HCT116 (cell line): ENCODE results near the gene TMEM198. TPM values are rescaled to one million over a fixed set of nuclear protein-coding genes. Genes with fewer than 3 reads are reported as not detected.

Experiments
- ATAC-seq: fragments of 200-7000 bp; cut with Tn5 transposase; 2 replicates; pipeline ENCODE4 v1.9.1; 2020; ENCODE audit warnings: mild to moderate bottlenecking, moderate library complexity
- BruUV-seq: library from RNA; stranded (reverse); fragments of 400-500 nt; replicated peaks from 2 replicates; lab custom pipeline; 2021; lab: Mats Ljungman, UMichigan
- CTCF ChIA-PET: fragments of 300-600 bp; sonication (Branson Sonifier 250); formaldehyde crosslinking; loops from one replicate; lab custom pipeline; 2021; ENCODE audit warnings: antibody characterized with exemption; lab: Charles Lee
- POLR2A ChIA-PET: fragments of 300-600, 350-600 bp; sonication (Branson Sonifier 250); formaldehyde crosslinking; loops from one replicate; lab custom pipeline; 2021; ENCODE audit warnings: antibody characterized with exemption; lab: Charles Lee
- RAD21 ChIA-PET, 2 experiments: fragments of 300-600 bp; sonication (Branson Sonifier 250); formaldehyde crosslinking; loops; one replicate each; lab custom pipeline; 2023; ENCODE audit warnings: low total read pairs in 2 of 2; ENCODE audit not compliant: uncharacterized antibody in 2 of 2, unreplicated experiment in 2 of 2, low non-redundant PET in 1 of 2; lab: Charles Lee
- DNase-seq: peaks from one replicate; pipeline ENCODE4 v3.0.0-alpha.2; 2010; ENCODE audit warnings: low read depth, low spot score
- H2AFZ ChIP-seq: fragments of 200-600 bp; shearing (Covaris generic), sonication (generic); 2 replicates; pipeline ENCODE4 v1.6.1; 2017; ENCODE audit warnings: low read depth, mixed run types, mixed read lengths, antibody characterized with exemption, low read length; ENCODE audit not compliant: poor library complexity, severe bottlenecking
- H3K27ac ChIP-seq: 2 replicates; pipeline ENCODE4 v1.5.1; 2012; ENCODE audit warnings: low read depth, low read length
- H3K27me3 ChIP-seq: fragments of 200-600 bp; sonication (generic); 2 replicates; pipeline ENCODE4 v1.6.1; 2016; ENCODE audit warnings: mixed run types, low read length, mixed read lengths; ENCODE audit not compliant: insufficient read depth
- H3K36me3 ChIP-seq, 2 experiments: fragments of 200-500 bp in 1 of 2; fragments of 200-600 bp in 1 of 2; sonication (Bioruptor generic) in 1 of 2; sonication (generic) in 1 of 2; 2 replicates each; pipeline versions ENCODE4 v1.5.1 to v1.6.1; 2014 to 2016; ENCODE audit warnings: low read length in 2 of 2, inconsistent platforms in 1 of 2, mixed read lengths in 1 of 2, mixed run types in 1 of 2; ENCODE audit not compliant: insufficient read depth in 2 of 2, control insufficient read depth in 1 of 2
- H3K4me1 ChIP-seq, 2 experiments: fragments of 200-600 bp in 1 of 2; sonication (generic) in 1 of 2; 2 replicates each; pipeline versions ENCODE4 v1.5.1 to v1.6.1; 2012 to 2017; ENCODE audit warnings: low read length in 2 of 2, inconsistent platforms in 1 of 2, mild to moderate bottlenecking in 1 of 2, mixed read lengths in 1 of 2, mixed run types in 1 of 2, moderate library complexity in 1 of 2; ENCODE audit not compliant: insufficient read depth in 2 of 2, control insufficient read depth in 1 of 2
- H3K4me2 ChIP-seq: fragments of 200-600 bp; sonication (generic); 2 replicates; pipeline ENCODE4 v1.6.1; 2017; ENCODE audit warnings: mixed run types, low read length, mixed read lengths
- H3K4me3 ChIP-seq, 2 experiments: fragments of 200-600 bp in 1 of 2; sonication (generic) in 1 of 2; replicated peaks in 1 of 2; 2 replicates each; pipeline ENCODE4 v1.5.1; 2011 to 2016; ENCODE audit warnings: low read length in 2 of 2, control low read depth in 1 of 2, low read depth in 1 of 2, mild to moderate bottlenecking in 1 of 2, mixed read lengths in 1 of 2, mixed run types in 1 of 2
- H3K79me2 ChIP-seq: fragments of 200-600 bp; sonication (generic); 2 replicates; pipeline ENCODE4 v1.6.1; 2017; ENCODE audit warnings: mild to moderate bottlenecking, mixed run types, low read length, moderate library complexity, mixed read lengths; ENCODE audit not compliant: insufficient read depth
- H3K9ac ChIP-seq: fragments of 200-600 bp; sonication (generic); 2 replicates; pipeline ENCODE4 v1.6.1; 2016; ENCODE audit warnings: low read length, mixed read lengths
- H3K9me2 ChIP-seq: fragments of 200-600 bp; sonication (generic), shearing (Covaris generic); 2 replicates; pipeline ENCODE4 v1.6.1; 2017; ENCODE audit warnings: mixed run types, mild to moderate bottlenecking, moderate library complexity; ENCODE audit not compliant: insufficient read depth
- H3K9me3 ChIP-seq, 2 experiments: fragments of 200-500 bp in 1 of 2; fragments of 200-600 bp in 1 of 2; sonication (Bioruptor generic) in 1 of 2; sonication (generic) in 1 of 2; 2 replicates each; pipeline ENCODE4 v1.6.1; 2014 to 2017; ENCODE audit warnings: low read length in 2 of 2, mixed read lengths in 2 of 2, inconsistent platforms in 1 of 2, low read depth in 1 of 2, mild to moderate bottlenecking in 1 of 2, mixed run types in 1 of 2, moderate library complexity in 1 of 2; ENCODE audit not compliant: control insufficient read depth in 1 of 2, insufficient read depth in 1 of 2
- H4K20me1 ChIP-seq: fragments of 200-600 bp; sonication (generic), shearing (Covaris generic); 2 replicates; pipeline ENCODE4 v1.6.1; 2017; ENCODE audit warnings: mixed run types, mild to moderate bottlenecking, moderate library complexity; ENCODE audit not compliant: insufficient read depth
- ATF3 ChIP-seq: IDR thresholded peaks from 2 replicates; pipeline ENCODE4 v1.6.1; 2012
- CEBPB ChIP-seq: IDR thresholded peaks from 2 replicates; pipeline ENCODE4 v1.6.1; 2012; ENCODE audit warnings: low read depth
- CTCF ChIP-seq, 3 experiments: fragments of 200-600 bp in 1 of 3; sonication (generic) in 1 of 3; IDR thresholded peaks in 2 of 3; conservative IDR thresholded peaks in 1 of 3; 2 replicates each; pipeline ENCODE4 v1.5.1; 2012 to 2017; ENCODE audit warnings: low read depth in 2 of 3, low read length in 2 of 3, antibody characterized with exemption in 1 of 3, borderline replicate concordance in 1 of 3, control low read depth in 1 of 3, mild to moderate bottlenecking in 1 of 3, mixed read lengths in 1 of 3, mixed run types in 1 of 3, moderate library complexity in 1 of 3; ENCODE audit not compliant: insufficient read depth in 1 of 3
- EGR1 ChIP-seq: IDR thresholded peaks from 2 replicates; pipeline ENCODE4 v1.6.1; 2012; ENCODE audit warnings: low read depth
- EZH2 ChIP-seq: fragments of 200-600 bp; sonication (generic); IDR thresholded peaks from 2 replicates; pipeline ENCODE4 v1.6.1; 2017; ENCODE audit warnings: antibody characterized with exemption, mixed run types
- FOSL1 ChIP-seq: IDR thresholded peaks from 2 replicates; pipeline ENCODE4 v1.6.1; 2012; ENCODE audit warnings: low read depth
- JUND ChIP-seq: IDR thresholded peaks from 2 replicates; pipeline ENCODE4 v1.6.1; 2012
- MAX ChIP-seq: IDR thresholded peaks from 2 replicates; pipeline ENCODE4 v1.6.1; 2012
- POLR2A ChIP-seq: IDR thresholded peaks from 2 replicates; pipeline ENCODE4 v1.7.0; 2011; ENCODE audit warnings: borderline replicate concordance; ENCODE audit not compliant: insufficient read depth, insufficient read length; ENCODE audit errors: extremely low read depth
- POLR2AphosphoS5 ChIP-seq: IDR thresholded peaks from 2 replicates; pipeline ENCODE4 v1.6.1; 2011; ENCODE audit warnings: mild to moderate bottlenecking, low read depth, low read length, moderate library complexity
- RAD21 ChIP-seq: IDR thresholded peaks from 2 replicates; pipeline ENCODE4 v1.6.1; 2012; ENCODE audit warnings: low read depth, mild to moderate bottlenecking
- REST ChIP-seq: IDR thresholded peaks from 2 replicates; pipeline ENCODE4 v1.6.1; 2012; ENCODE audit warnings: low read depth
- SP1 ChIP-seq: IDR thresholded peaks from 2 replicates; pipeline ENCODE4 v1.6.1; 2012; ENCODE audit warnings: low read depth
- SRF ChIP-seq: IDR thresholded peaks from 2 replicates; pipeline ENCODE4 v1.6.1; 2012; ENCODE audit warnings: low read depth
- YY1 ChIP-seq: IDR thresholded peaks from 2 replicates; pipeline ENCODE4 v1.6.1; 2011; ENCODE audit warnings: low read length, low read depth, moderate library complexity, mild to moderate bottlenecking; ENCODE audit not compliant: insufficient replicate concordance; ENCODE audit errors: extremely low read depth
- ZBTB33 ChIP-seq: IDR thresholded peaks from 2 replicates; pipeline ENCODE4 v1.6.1; 2011; ENCODE audit warnings: mild to moderate bottlenecking, low read length, moderate library complexity; ENCODE audit not compliant: insufficient replicate concordance; ENCODE audit errors: extremely low read depth
- ZFX ChIP-seq: fragments of 450-650 bp; IDR thresholded peaks from 2 replicates; pipeline ENCODE4 v1.6.1; 2017
- intact Hi-C: fragments of 100-400 bp; cut with micrococcal nuclease; formaldehyde crosslinking; loops from 2 replicates; pipeline ENCODE4 v1.10.0; 2022
- total RNA-seq: library from RNA; stranded (reverse); gene quantifications from one replicate; pipeline ENCODE4 v1.2.1, GENCODE V29; 2021; ENCODE audit not compliant: unreplicated experiment

The TMEM198 gene
- total RNA-seq, 1 experiment from 2014 or later = 2.1 TPM

- TF ChIP-seq CTCF (IDR thresholded peaks at IDR 0.05 in 2 of 3, conservative IDR thresholded peaks at IDR 0.05 in 1 of 3; ENCODE audit: borderline replicate concordance in 1 of 3, insufficient read depth in 1 of 3, low read depth in 2 of 3, low read length in 2 of 3) = no peak
- no peak for TF ChIP-seq FOSL1
- TF ChIP-seq, all 23 proteins: peak for 0
Measured at GRCh38 chr2:219533930-219534661, 9.7 kb upstream of the TMEM198 start (continued).

GRCh38 chr2:219536425-219536824, 7.4 kb upstream of the TMEM198 start:
- H2AFZ ChIP-seq = no peak overlapping the region
- RAD21 ChIA-PET = interaction anchor here in 1 of 2 experiments (0.5 kb wide), 1 partner anchor 14 kb away, joined by 6 read pairs; no protein-coding TSS in a partner anchor
- H3K36me3 ChIP-seq = peaks cover 0 to 26% of the 10 kb centered on the region in 2 experiments; a peak in 2 of 4 replicates
- no peaks in the 10 kb centered on the region for H3K27me3 ChIP-seq
- DNase-seq = no peak
- CTCF ChIA-PET = interaction anchor here (1.5 kb wide), 1 partner anchor 41 kb away, joined by 3 read pairs; a partner anchor contains a TSS
- H3K4me2 ChIP-seq = no peak overlapping the region
- peaks cover 30% of the 10 kb centered on the region for H3K79me2 ChIP-seq
- peaks cover 5% of the 10 kb centered on the region; the same call in 1 of the 2 replicates for H4K20me1 ChIP-seq
- POLR2A ChIA-PET = no interaction called here
- BruUV-seq = no TSS peak
- no peaks in the 10 kb centered on the region for H3K9me3 ChIP-seq
- H3K9ac ChIP-seq = 0 out of 2 replicates have a peak overlapping the region, but pooled peaks have one; percentile 24
- peaks cover 24 to 64% of the 10 kb centered on the region in 2 experiments for H3K4me1 ChIP-seq
- 0 out of 2 replicates have a peak overlapping the region, but pooled peaks have one; percentile 49 for H3K27ac ChIP-seq
- no peak for ATAC-seq
- intact Hi-C loops = loop anchor here (10.0 kb wide), 1 partner anchor 362 kb away; the partner anchor contains the start of genes CNPPD1, RETREG2 and SLC23A3
- H3K4me3 ChIP-seq = no peak overlapping the region
- H3K9me2 ChIP-seq = no peaks in the 10 kb centered on the region
- TF ChIP-seq EGR1 (no peak), REST (no peak), EZH2 (no peak), SP1 (no peak), ZFX (no peak), YY1 (no peak), ZBTB33 (no peak), POLR2A (no peak), POLR2AphosphoS5 (no peak), ATF3 (no peak), FOSL1 (no peak), RAD21 (no peak), MAX (no peak), SRF (no peak), JUND (no peak), CEBPB (no peak)
